Fibroblast of lung (primary cell): ENCODE results near the gene SLC16A8. TPM values are rescaled to one million over a fixed set of nuclear protein-coding genes. Genes with fewer than 3 reads are reported as not detected.
"Not testable (repeated sequence)": the region's sequence is repeated elsewhere in the genome, so short reads cannot be mapped to it uniquely, and the experiment has no call there.

Experiments used
- DNase-seq, 2 donors: peaks; one replicate each; pipeline versions ENCODE4 v3.0.0 to v3.0.0-alpha.2; 2010; ENCODE audit warnings: low read depth in 2 of 2
- H2AFZ ChIP-seq: 2 replicates; pipeline ENCODE4 v1.5.1; 2012; ENCODE audit warnings: low read length, control low read depth, inconsistent platforms
- H3K27ac ChIP-seq: 2 replicates; pipeline ENCODE4 v1.5.1; 2011; ENCODE audit warnings: low read length, control low read depth; ENCODE audit not compliant: insufficient read depth
- H3K27me3 ChIP-seq: 2 replicates; pipeline ENCODE4 v1.5.1; 2011; ENCODE audit warnings: mild to moderate bottlenecking, low read length; ENCODE audit not compliant: control insufficient read depth, insufficient read depth
- H3K36me3 ChIP-seq: 2 replicates; pipeline ENCODE4 v1.5.1; 2011; ENCODE audit warnings: low read length; ENCODE audit not compliant: control insufficient read depth, insufficient read depth
- H3K4me1 ChIP-seq: 2 replicates; pipeline ENCODE4 v1.5.1; 2011; ENCODE audit warnings: low read length; ENCODE audit not compliant: control insufficient read depth, insufficient read depth; ENCODE audit errors: extremely low read depth
- H3K4me2 ChIP-seq: 2 replicates; pipeline ENCODE4 v1.5.1; 2011; ENCODE audit warnings: low read length, control low read depth; ENCODE audit not compliant: insufficient read depth; ENCODE audit errors: extremely low read depth
- H3K4me3 ChIP-seq, 4 experiments: fragments of 200-600 bp in 1 of 4; sonication (generic) in 1 of 4; replicated peaks in 1 of 4; 2 replicates each; pipeline ENCODE4 v1.5.1; 2011 to 2016; ENCODE audit warnings: low read length in 4 of 4, low read depth in 3 of 4, mild to moderate bottlenecking in 3 of 4, control low read depth in 2 of 4, inconsistent platforms in 1 of 4, mixed read lengths in 1 of 4; ENCODE audit not compliant: insufficient read depth in 1 of 4; ENCODE audit errors: control extremely low read depth in 1 of 4
- H3K79me2 ChIP-seq: 2 replicates; pipeline ENCODE4 v1.5.1; 2012; ENCODE audit warnings: mild to moderate bottlenecking, low read length, inconsistent platforms; ENCODE audit not compliant: control insufficient read depth, insufficient read depth
- H3K9ac ChIP-seq: 2 replicates; pipeline ENCODE4 v1.5.1; 2011; ENCODE audit warnings: mild to moderate bottlenecking, low read length, control low read depth; ENCODE audit not compliant: insufficient read depth
- H3K9me3 ChIP-seq: 2 replicates; pipeline ENCODE4 v1.5.1; 2012; ENCODE audit warnings: low read depth, low read length; ENCODE audit not compliant: control insufficient read depth, insufficient read depth
- H4K20me1 ChIP-seq: 2 replicates; pipeline ENCODE4 v1.5.1; 2011; ENCODE audit warnings: low read length; ENCODE audit not compliant: control insufficient read depth, insufficient read depth; ENCODE audit errors: extremely low read depth
- CTCF ChIP-seq, 2 donors: IDR thresholded peaks in 1 of 2; conservative IDR thresholded peaks in 1 of 2; 1 replicate in 1 of 2; 2 replicates in 1 of 2; pipeline ENCODE4 v1.5.1; 2011 to 2012; ENCODE audit warnings: low read length in 2 of 2, control low read depth in 1 of 2, inconsistent platforms in 1 of 2, low read depth in 1 of 2, mild to moderate bottlenecking in 1 of 2
- EZH2 ChIP-seq: IDR thresholded peaks from 2 replicates; pipeline ENCODE4 v1.5.1; 2012; ENCODE audit warnings: low read length, control low read depth, mild to moderate bottlenecking; ENCODE audit errors: missing control alignments
- polyA plus RNA-seq, 2 donors: library from polyadenylated mRNA; depleted of rRNA in 1 of 2; stranded (reverse) in 1 of 2; unstranded in 1 of 2; fragments of >200 nt; gene quantifications; 2 replicates each; pipeline ENCODE4 v1.2.1, GENCODE V29; 2011 to 2012; ENCODE audit warnings: missing spikeins in 1 of 2
- total RNA-seq: library from RNA; depleted of rRNA; stranded (reverse); fragments of >200 nt; gene quantifications from 2 replicates; pipeline ENCODE4 v1.2.1, GENCODE V29; 2014

Gene SLC16A8
- total and polyA plus RNA-seq, 2 donors (not counting 1 experiment from before 2014, with no cell fraction given): under 0.01 TPM; not detected in 1

GRCh38 chr22:38079804-38080203 is 4.2 kb downstream of the SLC16A8 start:
- Histone ChIP-seq H3K9ac (no peak overlapping the region), H3K79me2 (no peaks in the 10 kb centered on the region), H3K27ac (no peak overlapping the region), H3K4me2 (no peak overlapping the region), H3K4me3 (no peak overlapping the region), H2AFZ (no peak overlapping the region), H3K36me3 (no peaks in the 10 kb centered on the region), H3K4me1 (no peaks in the 10 kb centered on the region), H3K27me3 (peaks cover 8% of the 10 kb centered on the region), H4K20me1 (no peaks in the 10 kb centered on the region), H3K9me3 (no peaks in the 10 kb centered on the region)
- TF ChIP-seq EZH2: no peak
- no peak for DNase-seq

GRCh38 chr22:38079208-38079607 is 4.8 kb downstream of the SLC16A8 start:
- not testable (repeated sequence) for H3K27me3 ChIP-seq, H3K36me3 ChIP-seq, H3K4me2 ChIP-seq, H3K27ac ChIP-seq, H2AFZ ChIP-seq, H3K79me2 ChIP-seq, H4K20me1 ChIP-seq, H3K9ac ChIP-seq, H3K9me3 ChIP-seq, H3K4me3 ChIP-seq, H3K4me1 ChIP-seq, DNase-seq

GRCh38 chr22:38078046-38078840 is 5.7 kb downstream of the SLC16A8 start:
- Histone ChIP-seq H3K4me1 (no peaks in the 10 kb centered on the region), H3K9ac (no peak overlapping the region), H2AFZ (no peak overlapping the region), H3K4me3 (no peak overlapping the region), H3K27me3 (peaks cover 8% of the 10 kb centered on the region), H4K20me1 (no peaks in the 10 kb centered on the region), H3K36me3 (no peaks in the 10 kb centered on the region), H3K9me3 (no peaks in the 10 kb centered on the region), H3K4me2 (no peak overlapping the region), H3K79me2 (no peaks in the 10 kb centered on the region), H3K27ac (no peak overlapping the region)
- TF ChIP-seq CTCF (conservative IDR thresholded peaks at IDR 0.05 in 1 of 2, IDR thresholded peaks at IDR 0.05 in 1 of 2; ENCODE audit: low read depth in 1 of 2, low read length in 2 of 2): no peak
- TF ChIP-seq EZH2: no peak
- no peak for DNase-seq

GRCh38 chr22:38077595-38077994 is 6.4 kb downstream of the SLC16A8 start:
- no peak for DNase-seq

More at GRCh38 chr22:38077595-38077994, 6.4 kb downstream of the SLC16A8 start:
- Histone ChIP-seq H3K27ac (no peak overlapping the region), H2AFZ (no peak overlapping the region), H3K4me1 (no peaks in the 10 kb centered on the region), H3K4me3 (no peak overlapping the region), H3K4me2 (no peak overlapping the region), H3K79me2 (no peaks in the 10 kb centered on the region), H3K9me3 (no peaks in the 10 kb centered on the region), H3K9ac (no peak overlapping the region), H4K20me1 (no peaks in the 10 kb centered on the region), H3K36me3 (peaks cover 2% of the 10 kb centered on the region), H3K27me3 (peaks cover 8% of the 10 kb centered on the region)
- TF ChIP-seq CTCF (conservative IDR thresholded peaks at IDR 0.05 in 1 of 2, IDR thresholded peaks at IDR 0.05 in 1 of 2; ENCODE audit: low read depth in 1 of 2, low read length in 2 of 2) (no peak), EZH2 (no peak)
